CD8-positive, alpha-beta memory T cell (primary cell): ENCODE results near the gene LRIT3. TPM values are rescaled to one million over a fixed set of nuclear protein-coding genes. Genes with fewer than 3 reads are reported as not detected.

Experiments used
- CTCF ChIA-PET: fragments of 350-600 bp; sonication (Branson Sonifier 250); formaldehyde crosslinking; loops from one replicate; lab custom pipeline; 2021; ENCODE audit warnings: antibody characterized with exemption; lab: Charles Lee
- POLR2A ChIA-PET: fragments of 350-600 bp; sonication (Branson Sonifier 250); formaldehyde crosslinking; loops from one replicate; lab custom pipeline; 2021; ENCODE audit warnings: antibody characterized with exemption; lab: Charles Lee
- DNase-seq, 5 donors: peaks; one replicate each; pipeline versions ENCODE4 v3.0.0 to v3.0.0-alpha.2; 2020 to 2022; ENCODE audit warnings: mixed read lengths in 1 of 5
- H3K27ac ChIP-seq: one replicate; pipeline ENCODE4 v1.7.0; 2013; ENCODE audit warnings: low read depth, mild to moderate bottlenecking, low read length, moderate library complexity
- H3K27me3 ChIP-seq: 2 replicates; pipeline ENCODE4 v1.7.0; 2013; ENCODE audit warnings: low read length, mild to moderate bottlenecking; ENCODE audit not compliant: insufficient read depth, poor library complexity, severe bottlenecking
- H3K36me3 ChIP-seq: 2 replicates; pipeline ENCODE4 v1.7.0; 2013; ENCODE audit warnings: mild to moderate bottlenecking, low read length, moderate library complexity; ENCODE audit not compliant: insufficient read depth
- H3K4me1 ChIP-seq: 2 replicates; pipeline ENCODE4 v1.7.0; 2013; ENCODE audit warnings: mild to moderate bottlenecking, low read length, moderate library complexity; ENCODE audit not compliant: insufficient read depth
- H3K4me3 ChIP-seq: 2 replicates; pipeline ENCODE4 v1.7.0; 2013; ENCODE audit warnings: mild to moderate bottlenecking, low read length
- H3K9me3 ChIP-seq: 2 replicates; pipeline ENCODE4 v1.7.0; 2013; ENCODE audit warnings: mild to moderate bottlenecking, low read length
- H3K27ac Mint-ChIP-seq, 8 donors: one replicate each; pipeline ENCODE4 v1.8.0; 2020 to 2021; ENCODE audit warnings: mixed read lengths in 8 of 8, mild to moderate bottlenecking in 6 of 8, inconsistent platforms in 3 of 8, moderate library complexity in 3 of 8
- H3K27me3 Mint-ChIP-seq, 2 donors: one replicate each; pipeline ENCODE4 v1.8.0; 2020 to 2021; ENCODE audit warnings: mixed read lengths in 2 of 2, mild to moderate bottlenecking in 1 of 2, moderate library complexity in 1 of 2
- H3K36me3 Mint-ChIP-seq, 3 donors: one replicate each; pipeline ENCODE4 v1.8.0; 2020 to 2021; ENCODE audit warnings: mixed read lengths in 3 of 3, inconsistent platforms in 1 of 3, mild to moderate bottlenecking in 1 of 3
- H3K4me1 Mint-ChIP-seq, 3 donors: one replicate each; pipeline ENCODE4 v1.8.0; 2020 to 2021; ENCODE audit warnings: mixed read lengths in 3 of 3, inconsistent platforms in 1 of 3, mild to moderate bottlenecking in 1 of 3
- H3K4me3 Mint-ChIP-seq, 7 donors: one replicate each; pipeline ENCODE4 v1.8.0; 2020 to 2021; ENCODE audit warnings: mixed read lengths in 7 of 7, mild to moderate bottlenecking in 6 of 7, moderate library complexity in 4 of 7, inconsistent platforms in 2 of 7
- H3K9me3 Mint-ChIP-seq, 5 donors: one replicate each; pipeline ENCODE4 v1.8.0; 2020 to 2022; ENCODE audit warnings: mixed read lengths in 5 of 5, mild to moderate bottlenecking in 3 of 5, moderate library complexity in 2 of 5, inconsistent platforms in 1 of 5
- polyA plus RNA-seq: library from polyadenylated mRNA; unstranded; fragments of 300-500 nt; fragmentation: Illumina TruSeq; gene quantifications from one replicate; pipeline ENCODE4 v1.2.3, GENCODE V29; 2021
- total RNA-seq, 2 experiments: library from RNA; stranded (reverse); gene quantifications; one replicate each; pipeline ENCODE4 v1.2.3, GENCODE V29; 2021

The LRIT3 gene
- total and polyA plus RNA-seq, 3 experiments from 2014 or later: 0.20 to 0.24 TPM; not detected in 1

- Mint-ChIP-seq H3K9me3 (no peaks in the 10 kb centered on the region), H3K4me3 (no peak overlapping the region), H3K36me3 (peaks cover 0 to 11% (median 5%) of the 10 kb centered on the region in 3 donors), H3K27ac (no peak overlapping the region), H3K27me3 (peaks cover 4 to 10% of the 10 kb centered on the region in 2 donors), H3K4me1 (peaks cover 8 to 13% (median 9%) of the 10 kb centered on the region in 3 donors)
- Histone ChIP-seq H3K36me3 (no peaks in the 10 kb centered on the region), H3K4me1 (peaks cover 3% of the 10 kb centered on the region), H3K9me3 (no peaks in the 10 kb centered on the region), H3K4me3 (no peak overlapping the region), H3K27me3 (no peaks in the 10 kb centered on the region), H3K27ac (no peak overlapping the region)
- ChIA-PET CTCF (interaction anchor here (1.4 kb wide), 1 partner anchor 378 kb away, joined by 3 read pairs; no protein-coding TSS in a partner anchor), POLR2A (no interaction called here)
- no peak for DNase-seq
Observed at GRCh38 chr4:109810552-109811387, 37.1 kb upstream of the LRIT3 start.

DNA sequence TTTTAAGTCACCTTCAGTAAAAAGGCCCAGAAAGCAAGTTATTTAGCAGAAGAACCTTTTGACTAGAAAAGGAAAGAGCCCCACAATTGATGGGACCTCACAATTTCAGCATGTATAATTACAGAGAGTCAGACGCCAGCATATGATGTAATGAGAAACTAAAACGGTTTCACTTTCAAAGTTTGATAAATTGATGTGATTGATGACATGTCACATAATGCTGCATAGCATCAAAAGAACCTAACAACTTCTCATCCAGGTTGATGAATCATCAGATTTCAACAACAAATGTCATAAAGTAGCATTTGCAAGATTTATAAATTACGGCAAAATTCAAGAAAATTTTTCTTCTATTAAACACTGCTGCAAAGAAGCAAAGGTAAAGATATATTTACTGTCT, 36.2 kb upstream of the LRIT3 start:
- POLR2A ChIA-PET: no interaction called here
- H3K4me3 Mint-ChIP-seq: peak overlapping the region in 1 of 7 donors; percentile 41
- no peaks in the 10 kb centered on the region for H3K9me3 Mint-ChIP-seq
- DNase-seq: no peak
- H3K36me3 Mint-ChIP-seq: peaks cover 0 to 12% (median 5%) of the 10 kb centered on the region in 3 donors
- H3K27me3 Mint-ChIP-seq: peaks cover 4 to 5% of the 10 kb centered on the region in 2 donors
- H3K4me1 ChIP-seq: peaks cover 10% of the 10 kb centered on the region
- no peaks in the 10 kb centered on the region for H3K27me3 ChIP-seq
- no peak overlapping the region for H3K27ac Mint-ChIP-seq
- CTCF ChIA-PET: no interaction called here
- H3K36me3 ChIP-seq: no peaks in the 10 kb centered on the region
- no peak overlapping the region for H3K27ac ChIP-seq
- H3K9me3 ChIP-seq: no peaks in the 10 kb centered on the region
- peaks cover 17 to 22% (median 18%) of the 10 kb centered on the region in 3 donors for H3K4me1 Mint-ChIP-seq
- H3K4me3 ChIP-seq: no peak overlapping the region

DNA sequence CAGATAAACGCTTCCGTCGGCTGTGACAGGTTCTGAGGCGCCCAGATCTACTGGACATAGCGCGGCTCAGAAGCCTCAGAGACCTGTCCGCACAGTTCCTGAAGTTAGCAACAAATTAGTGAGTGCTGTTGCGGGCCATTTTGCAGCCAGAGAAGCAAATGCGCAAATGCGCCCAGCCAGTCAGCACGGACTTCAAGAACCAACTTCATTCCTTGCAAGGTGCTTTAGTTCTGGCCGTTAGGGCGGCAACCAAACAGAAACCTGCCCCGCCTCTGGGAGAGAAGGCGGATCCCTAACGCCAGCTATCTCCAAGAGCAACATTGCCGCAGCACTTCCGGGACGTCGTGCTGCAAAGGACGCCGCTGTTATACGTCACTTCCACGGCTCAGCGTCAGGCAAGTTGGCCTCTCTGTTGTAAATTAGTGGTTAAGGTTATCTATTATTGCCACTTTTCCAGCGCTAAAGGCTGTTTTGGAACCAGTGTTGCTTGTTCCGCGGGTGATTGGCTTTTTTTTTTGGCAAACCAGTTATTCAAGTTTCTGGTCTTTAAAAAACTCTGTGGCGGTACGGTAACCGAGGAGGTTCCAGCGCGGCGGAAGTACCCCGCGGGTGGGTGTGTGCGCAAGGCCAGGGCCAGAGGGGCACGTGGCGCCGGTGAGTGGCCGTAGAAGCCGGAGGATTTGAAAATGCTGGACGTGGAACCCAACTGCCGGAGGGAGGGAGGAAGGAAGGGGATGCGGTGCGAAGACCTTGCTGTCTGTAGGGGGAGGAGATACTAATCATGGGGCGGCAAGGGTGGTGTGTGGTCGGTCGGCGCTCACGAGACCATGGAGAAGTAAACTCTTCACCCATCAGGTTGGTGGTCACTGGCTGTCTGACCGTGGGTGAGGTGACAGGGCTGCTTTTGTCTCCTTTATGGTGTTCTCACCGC, 32.5 kb upstream of the LRIT3 start, which contains the start of gene GAR1:
GAR1 (plus strand) TSS at position 612 of the 931 bp plus-strand sequence. CDS start 403 bp downstream, outside the sequence.
- ChIA-PET POLR2A (interaction anchor here (1.0 to 1.1 kb wide), 2 partner anchors 255 to 382 kb away, joined by 3 read pairs; partner anchors contain the start of genes MCUB and SEC24B), CTCF (interaction anchor here (1.0 to 2.2 kb wide), 5 partner anchors 10 to 382 kb away, joined by 3 to 8 read pairs (median 4); partner anchors contain the start of gene SEC24B)
- no peaks in the 10 kb centered on the region for H3K27me3 Mint-ChIP-seq
- H3K4me1 Mint-ChIP-seq: peaks cover 34 to 48% (median 46%) of the 10 kb centered on the region in 3 donors
- Histone ChIP-seq H3K4me3 (peak within 1 kb of the TSS; percentile 97), H3K4me1 (peaks cover 17% of the 10 kb centered on the region), H3K36me3 (peaks cover 12% of the 10 kb centered on the region), H3K27ac (peak within 1 kb of the TSS; percentile 99), H3K9me3 (no peaks in the 10 kb centered on the region), H3K27me3 (no peaks in the 10 kb centered on the region)
- no peaks in the 10 kb centered on the region for H3K9me3 Mint-ChIP-seq
- peak within 1 kb of the TSS; percentile 95 to 99 (median 98) for H3K27ac Mint-ChIP-seq
- peak within 1 kb of the TSS; percentile 92 to 100 (median 97) for H3K4me3 Mint-ChIP-seq
- DNase-seq: peak; percentile 77 to 90 (median 84)
- peaks cover 0 to 39% (median 11%) of the 10 kb centered on the region in 3 donors for H3K36me3 Mint-ChIP-seq

- Histone ChIP-seq H3K4me1 (peaks cover 17% of the 10 kb centered on the region), H3K36me3 (peaks cover 12% of the 10 kb centered on the region), H3K27me3 (no peaks in the 10 kb centered on the region), H3K27ac (peak overlapping the region; percentile 99), H3K4me3 (peak overlapping the region; percentile 97), H3K9me3 (no peaks in the 10 kb centered on the region)
- DNase-seq: peak; percentile 30 to 66 (median 52)
- Mint-ChIP-seq H3K27me3 (no peaks in the 10 kb centered on the region), H3K4me1 (peaks cover 36 to 55% (median 52%) of the 10 kb centered on the region in 3 donors), H3K36me3 (peaks cover 0 to 45% (median 11%) of the 10 kb centered on the region in 3 donors), H3K4me3 (peak overlapping the region; percentile 92 to 100 (median 97)), H3K27ac (peak overlapping the region; percentile 95 to 99 (median 98)), H3K9me3 (no peaks in the 10 kb centered on the region)
- ChIA-PET POLR2A (interaction anchor here (1.1 kb wide), 1 partner anchor 382 kb away, joined by 3 read pairs; the partner anchor contains the start of gene SEC24B), CTCF (interaction anchor here (1.4 to 2.2 kb wide), 2 partner anchors 114 to 383 kb away, joined by 3 to 8 read pairs; partner anchors contain the start of gene SEC24B)
Observed at GRCh38 chr4:109816082-109816442, 31.8 kb upstream of the LRIT3 start.

DNA sequence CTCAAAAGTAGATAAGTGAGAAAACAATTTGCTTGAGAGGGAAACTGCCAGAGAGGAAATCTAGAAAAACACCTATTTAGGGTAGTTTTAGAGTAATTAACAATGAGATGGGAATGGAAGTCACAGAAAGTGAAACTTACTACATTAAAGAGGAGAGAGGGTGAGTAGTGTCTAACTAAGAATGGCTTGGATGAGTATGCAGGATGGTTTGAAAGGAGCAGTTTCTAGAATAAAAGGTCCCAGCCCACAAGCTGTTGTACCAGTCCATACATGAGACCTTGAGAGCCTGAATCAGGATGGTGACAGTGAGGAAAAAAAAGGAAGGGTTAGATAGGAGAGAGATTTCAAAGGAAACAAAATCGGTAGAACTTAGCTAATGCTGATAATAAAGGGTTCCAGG, 31.0 kb upstream of the LRIT3 start:
- Histone ChIP-seq H3K4me3 (no peak overlapping the region), H3K27ac (peak overlapping the region; percentile 99)

GRCh38 chr4:109818268-109818667, 29.6 kb upstream of the LRIT3 start:
- Histone ChIP-seq H3K4me3 (no peak overlapping the region), H3K27ac (no peak overlapping the region), H3K27me3 (no peaks in the 10 kb centered on the region), H3K36me3 (peaks cover 17% of the 10 kb centered on the region), H3K4me1 (peaks cover 17% of the 10 kb centered on the region), H3K9me3 (no peaks in the 10 kb centered on the region)
- CTCF ChIA-PET: interaction anchor here (2.0 kb wide), 1 partner anchor 385 kb away, joined by 8 read pairs; no protein-coding TSS in a partner anchor
- no peaks in the 10 kb centered on the region for H3K9me3 Mint-ChIP-seq
- H3K27me3 Mint-ChIP-seq: no peaks in the 10 kb centered on the region
- peaks cover 0 to 66% (median 13%) of the 10 kb centered on the region in 3 donors for H3K36me3 Mint-ChIP-seq
- POLR2A ChIA-PET: no interaction called here
- no peak for DNase-seq
- H3K4me1 Mint-ChIP-seq: peaks cover 37 to 58% (median 56%) of the 10 kb centered on the region in 3 donors
- peak overlapping the region in 1 of 7 donors; percentile 39 for H3K4me3 Mint-ChIP-seq
- H3K27ac Mint-ChIP-seq: peak overlapping the region in 3 of 8 donors; percentile 40 to 99 (median 67)

More for the DNA sequence above, 31.0 kb upstream of the LRIT3 start:
- Histone ChIP-seq H3K4me1 (peaks cover 17% of the 10 kb centered on the region), H3K27me3 (no peaks in the 10 kb centered on the region), H3K9me3 (no peaks in the 10 kb centered on the region), H3K36me3 (peaks cover 12% of the 10 kb centered on the region)
- peaks cover 0 to 53% (median 11%) of the 10 kb centered on the region in 3 donors for H3K36me3 Mint-ChIP-seq
- no peaks in the 10 kb centered on the region for H3K9me3 Mint-ChIP-seq
- H3K4me3 Mint-ChIP-seq: peak overlapping the region; percentile 92 to 100 (median 97)
- DNase-seq: no peak
- H3K4me1 Mint-ChIP-seq: peaks cover 37 to 58% (median 56%) of the 10 kb centered on the region in 3 donors
- POLR2A ChIA-PET: interaction anchor here (1.1 kb wide), 1 partner anchor 383 kb away, joined by 3 read pairs; the partner anchor contains the start of gene SEC24B
- H3K27ac Mint-ChIP-seq: peak overlapping the region; percentile 95 to 99 (median 98)
- CTCF ChIA-PET: interaction anchor here (1.0 to 2.2 kb wide), 3 partner anchors 9 to 384 kb away, joined by 3 to 8 read pairs (median 3); partner anchors contain the start of gene SEC24B
- H3K27me3 Mint-ChIP-seq: no peaks in the 10 kb centered on the region

DNA sequence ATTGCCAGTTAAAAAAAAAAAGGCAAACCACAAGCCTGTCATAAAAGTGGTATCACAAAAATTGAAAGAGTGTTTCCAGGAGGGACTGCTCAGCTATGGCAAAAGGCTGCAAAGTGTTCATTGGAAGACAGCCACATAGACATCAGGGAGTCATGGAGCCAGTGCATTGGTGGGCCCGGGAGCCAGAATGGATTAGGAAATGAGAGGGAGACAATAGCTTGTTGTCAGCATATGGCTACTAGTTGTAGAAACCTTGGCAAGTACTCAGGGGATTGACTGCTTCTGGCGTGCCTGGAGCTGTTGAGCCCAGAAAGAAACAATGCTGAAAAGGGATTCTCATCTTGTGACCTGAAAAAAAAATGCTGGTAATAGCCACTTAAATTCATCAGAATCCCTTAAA, 27.3 kb upstream of the LRIT3 start:
- H3K36me3 ChIP-seq: peaks cover 23% of the 10 kb centered on the region
- POLR2A ChIA-PET: no interaction called here
- Mint-ChIP-seq H3K4me1 (peaks cover 30 to 53% (median 47%) of the 10 kb centered on the region in 3 donors), H3K36me3 (peaks cover 0 to 72% (median 18%) of the 10 kb centered on the region in 3 donors), H3K27me3 (no peaks in the 10 kb centered on the region), H3K9me3 (no peaks in the 10 kb centered on the region), H3K4me3 (no peak overlapping the region), H3K27ac (peak overlapping the region in 5 of 8 donors; percentile 12 to 74 (median 64))
- no peak overlapping the region for H3K4me3 ChIP-seq
- no peak overlapping the region for H3K27ac ChIP-seq
- no peaks in the 10 kb centered on the region for H3K27me3 ChIP-seq
- no peak for DNase-seq
- CTCF ChIA-PET: no interaction called here
- no peaks in the 10 kb centered on the region for H3K9me3 ChIP-seq
- H3K4me1 ChIP-seq: peaks cover 13% of the 10 kb centered on the region
